Heart left ventricle (tissue), 16 donors: Measurements from ENCODE around the gene EPN2. TPM values are rescaled to one million over a fixed set of nuclear protein-coding genes. Genes with fewer than 3 reads are reported as not detected.

ENCODE experiments used
- ATAC-seq, 4 donors: fragments of 200-7000 bp; cut with Tn5 transposase; one replicate each; pipeline ENCODE4 v1.9.1; 2020 to 2022; ENCODE audit warnings: moderate library complexity in 4 of 4, mild to moderate bottlenecking in 3 of 4, moderate number of reproducible peaks in 1 of 4
- DNase-seq, 5 donors: peaks; one replicate each; pipeline ENCODE4 v3.0.0-alpha.2; 2020
- H3K27ac ChIP-seq, 12 donors: fragments of 200-600 bp; sonication (generic) in 4 of 12; one replicate each; pipeline versions ENCODE4 v1.5.0 to v1.8.0; 2016 to 2022; ENCODE audit warnings: mild to moderate bottlenecking in 2 of 12
- H3K27me3 ChIP-seq, 9 donors: fragments of 200-600 bp; sonication (generic) in 2 of 9; one replicate each; pipeline versions ENCODE4 v1.5.1 to v1.8.0; 2016 to 2022; ENCODE audit warnings: mild to moderate bottlenecking in 3 of 9
- H3K36me3 ChIP-seq, 9 donors: fragments of 200-600 bp; sonication (generic) in 2 of 9; one replicate each; pipeline versions ENCODE4 v1.5.0 to v1.8.0; 2018 to 2022; ENCODE audit warnings: mild to moderate bottlenecking in 2 of 9
- H3K4me1 ChIP-seq, 12 donors: fragments of 200-600 bp; sonication (generic) in 4 of 12; one replicate each; pipeline versions ENCODE4 v1.5.0 to v1.8.0; 2016 to 2022; ENCODE audit warnings: mild to moderate bottlenecking in 3 of 12
- H3K4me3 ChIP-seq, 12 donors: fragments of 200-600 bp; sonication (generic) in 4 of 12; one replicate each; pipeline versions ENCODE4 v1.5.0 to v1.8.0; 2017 to 2022; ENCODE audit warnings: mild to moderate bottlenecking in 9 of 12, moderate library complexity in 4 of 12
- H3K9me3 ChIP-seq, 12 donors: fragments of 200-600 bp; sonication (generic) in 4 of 12; one replicate each; pipeline versions ENCODE4 v1.5.0 to v1.8.0; 2016 to 2022; ENCODE audit warnings: mild to moderate bottlenecking in 1 of 12
- CTCF ChIP-seq, 12 donors: fragments of 200-600 bp; sonication (generic) in 4 of 12; IDR thresholded peaks; one replicate each; pipeline versions ENCODE4 v1.5.0 to v1.8.0; 2018 to 2022; ENCODE audit warnings: antibody characterized with exemption in 12 of 12, mild to moderate bottlenecking in 5 of 12
- POLR2A ChIP-seq, 2 donors: fragments of 450-650 bp; IDR thresholded peaks; one replicate each; pipeline ENCODE4 v1.6.1; 2017; ENCODE audit warnings: antibody characterized with exemption in 2 of 2, mild to moderate bottlenecking in 2 of 2, moderate library complexity in 2 of 2
- WGBS, 4 donors: extraction: QIAGEN DNeasy Blood & Tissue Kit in 2 of 4; methylation state at CpG; one replicate each; pipeline versions ENCODE4 v1.1.5 to v1.1.7; 2013 to 2018; 5-methylcytosine and 5-hydroxymethylcytosine counted together
- intact Hi-C, 10 donors: fragments of 100-400 bp; cut with DNase I; formaldehyde crosslinking; loops; one replicate each; pipeline versions ENCODE4 v1.11.1 to v1.14.2; 2022
- polyA plus RNA-seq, 2 donors: library from polyadenylated mRNA; stranded (reverse); fragments of 200-250 nt; gene quantifications; one replicate each; pipeline ENCODE4 v1.2.3, GENCODE V29; 2013
- total RNA-seq, 9 donors: library from RNA; depleted of rRNA in 2 of 9; stranded (reverse); fragments of >200 nt in 2 of 9; fragmentation: NEBNext Ultra II Directional in 3 of 9; extraction: Animal tissue kit (Norgen Biotek cat#: 25700) in 3 of 9; gene quantifications; one replicate each; pipeline versions ENCODE4 v1.1.0 to v1.2.4, GENCODE V29; 2016 to 2023
- donor health status: ischemic (EF 13 %, LVEDD 7.1; RV severe dilation, severe dysfunction).
- donor health status: healthy with polysubstance abuse.
- donor health status: DM: no; HTN: yes; CAD: no.
- donor health status: DM: no; HTN: no; CAD: no.
- donor health status: ischemic (EF 25% LVEDD 6.9; RV normal size, moderate dysfunction).
- donor health status: ischemic (EF 25% LVEDD 5.7; RV mildly dilated, moderate dysfunction).
- donor health status: healthy.
- donor health status: DM: yes; HTN: yes; CAD: no.
- donor health status: ischemic (EF 35%, LVEDD 5.7; RV mildly dilated, moderate dysfunction).
- donor health status: nonischemic (EF 11% LVEDD 7.7; RV severe dilation, severe dysfunction).
- donor health status: DM: yes; HTN: yes; CAD: no.
- donor health status: PGD.
- donor health status: ischemic (EF 29% LVEDD 5.4; RV normal size, mild dysfunction).
- donor health status: nonischemic (EF 23%, LVEDD 6.1; RV moderate dilation, normal function).

Gene EPN2
- total and polyA plus RNA-seq, 11 donors: 26.4 to 114 (median 72.0) TPM

DNA sequence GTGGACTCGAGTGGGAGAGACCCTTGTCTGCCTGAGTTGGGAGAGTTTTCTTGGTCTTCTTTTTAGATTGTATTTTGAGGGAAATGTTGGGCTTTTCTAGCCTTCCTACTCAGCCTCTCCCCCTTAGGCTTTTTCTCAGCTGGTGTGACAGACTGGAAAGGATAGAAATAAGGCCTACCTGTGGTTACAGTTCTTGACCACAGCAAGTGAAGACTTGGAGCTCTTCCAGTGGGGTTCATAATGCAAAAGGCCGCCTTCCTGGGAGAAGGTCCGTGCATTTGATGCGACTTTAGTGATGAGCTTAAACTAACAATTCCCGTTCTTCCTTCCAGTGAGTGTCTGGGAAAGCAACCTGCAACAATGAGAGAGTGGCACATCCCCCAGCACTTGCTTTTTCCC is 68.6 kb downstream of the EPN2 start:
- intact Hi-C loops: no loop called here
- DNase-seq (no peak), ATAC-seq (no peak)
- H3K4me1 ChIP-seq: peaks cover 9 to 68% (median 58%) of the 10 kb centered on the region in 12 donors
- TF ChIP-seq CTCF (IDR thresholded peaks at IDR 0.05): no peak
- no peak for TF ChIP-seq POLR2A (IDR thresholded peaks at IDR 0.05)
- H3K36me3 ChIP-seq: peaks cover 0 to 13% (median 5%) of the 10 kb centered on the region in 9 donors
- peaks cover 0 to 45% (median 0%) of the 10 kb centered on the region in 9 donors for H3K27me3 ChIP-seq
- H3K27ac ChIP-seq: peak overlapping the region in 4 of 12 donors; percentile 23 to 75 (median 48)
- no peaks in the 10 kb centered on the region for H3K9me3 ChIP-seq
- H3K4me3 ChIP-seq: no peak overlapping the region
- 86 to 95% (median 89%) methylated on average over 5 of the region's 5 CpGs for WGBS, 4 donors

GRCh38 chr17:19306160-19307111 is 69.3 kb downstream of the EPN2 start:
- ATAC-seq (no peak), DNase-seq (no peak)
- Histone ChIP-seq H3K27ac (peak overlapping the region in 4 of 12 donors; percentile 23 to 75 (median 48)), H3K4me3 (no peak overlapping the region), H3K27me3 (peaks cover 0 to 40% (median 0%) of the 10 kb centered on the region in 9 donors), H3K9me3 (no peaks in the 10 kb centered on the region), H3K36me3 (peaks cover 0 to 20% (median 5%) of the 10 kb centered on the region in 9 donors), H3K4me1 (peaks cover 9 to 67% (median 60%) of the 10 kb centered on the region in 12 donors)
- intact Hi-C loops: no loop called here
- 57 to 65% (median 61%) methylated on average over 9 to 10 of the region's 10 CpGs for WGBS, 4 donors
- TF ChIP-seq POLR2A (IDR thresholded peaks at IDR 0.05) (no peak), CTCF (IDR thresholded peaks at IDR 0.05) (no peak)

GRCh38 chr17:19307521-19307920 is 70.4 kb downstream of the EPN2 start:
- no peak overlapping the region for H3K4me3 ChIP-seq
- H3K9me3 ChIP-seq: no peaks in the 10 kb centered on the region
- no peak for ATAC-seq
- peaks cover 0 to 35% (median 0%) of the 10 kb centered on the region in 9 donors for H3K27me3 ChIP-seq
- intact Hi-C loops: no loop called here
- H3K27ac ChIP-seq: no peak overlapping the region
- H3K36me3 ChIP-seq: peaks cover 0 to 31% (median 16%) of the 10 kb centered on the region in 9 donors
- H3K4me1 ChIP-seq: peaks cover 6 to 67% (median 55%) of the 10 kb centered on the region in 12 donors
- TF ChIP-seq CTCF (IDR thresholded peaks at IDR 0.05) (no peak), POLR2A (IDR thresholded peaks at IDR 0.05) (no peak)
- DNase-seq: no peak
- 97 to 98% (median 98%) methylated on average over 10 of the region's 10 CpGs for WGBS, 4 donors

GRCh38 chr17:19308398-19308797 is 71.2 kb downstream of the EPN2 start:
- intact Hi-C loops: no loop called here
- Histone ChIP-seq H3K36me3 (peaks cover 0 to 40% (median 25%) of the 10 kb centered on the region in 9 donors), H3K4me1 (peaks cover 0 to 65% (median 54%) of the 10 kb centered on the region in 12 donors), H3K4me3 (no peak overlapping the region), H3K27me3 (peaks cover 0 to 33% (median 0%) of the 10 kb centered on the region in 9 donors), H3K27ac (no peak overlapping the region), H3K9me3 (no peaks in the 10 kb centered on the region)
- ATAC-seq (no peak), DNase-seq (no peak)
- no peak for TF ChIP-seq CTCF (IDR thresholded peaks at IDR 0.05)
- TF ChIP-seq POLR2A (IDR thresholded peaks at IDR 0.05): no peak
- WGBS, 4 donors: 89 to 93% (median 92%) methylated on average over 8 of the region's 8 CpGs
